ENCODE measurements around the gene HIBADH.

The HIBADH gene

GRCh38 chr7:27704422-27705199 is 41.9 kb upstream of the HIBADH start:
- TF ChIP-seq CTCF (IDR thresholded peaks at IDR 0.05; ENCODE audit: unreplicated experiment in 3 of 3), result no peak
- peaks cover 3% of the 10 kb centered on the region for H3K27me3 Mint-ChIP-seq (ENCODE audit: low read depth)
- H3K4me3 Mint-ChIP-seq, result no peak overlapping the region
- H3K36me3 Mint-ChIP-seq (ENCODE audit: low read depth), result no peaks in the 10 kb centered on the region
- peak overlapping the region; percentile 59 to 70 (median 63) for H3K27ac Mint-ChIP-seq
- no peaks in the 10 kb centered on the region for H3K9me3 Mint-ChIP-seq
- H3K4me1 Mint-ChIP-seq, result peaks cover 8% of the 10 kb centered on the region

- TF ChIP-seq CTCF (IDR thresholded peaks at IDR 0.05; ENCODE audit: unreplicated experiment in 3 of 3), result no peak
- Mint-ChIP-seq H3K9me3 (no peaks in the 10 kb centered on the region), H3K4me1 (peaks cover 3% of the 10 kb centered on the region), H3K27me3 (ENCODE audit: low read depth) (peaks cover 3% of the 10 kb centered on the region), H3K27ac (no peak overlapping the region), H3K36me3 (ENCODE audit: low read depth) (no peaks in the 10 kb centered on the region), H3K4me3 (no peak overlapping the region)
Measured at GRCh38 chr7:27703181-27703580, 40.5 kb upstream of the HIBADH start.

- Mint-ChIP-seq H3K27me3 (ENCODE audit: low read depth) (peaks cover 3% of the 10 kb centered on the region), H3K27ac (no peak overlapping the region), H3K4me1 (peaks cover 3% of the 10 kb centered on the region), H3K4me3 (no peak overlapping the region), H3K36me3 (ENCODE audit: low read depth) (no peaks in the 10 kb centered on the region), H3K9me3 (no peaks in the 10 kb centered on the region)
- TF ChIP-seq CTCF (IDR thresholded peaks at IDR 0.05; ENCODE audit: unreplicated experiment in 3 of 3), result no peak
Measured at GRCh38 chr7:27700501-27700900, 37.8 kb upstream of the HIBADH start.

- Mint-ChIP-seq H3K36me3 (ENCODE audit: low read depth) (no peaks in the 10 kb centered on the region), H3K27ac (no peak overlapping the region), H3K4me3 (no peak overlapping the region), H3K4me1 (peaks cover under 1% of the 10 kb centered on the region), H3K9me3 (no peaks in the 10 kb centered on the region), H3K27me3 (ENCODE audit: low read depth) (peaks cover 3% of the 10 kb centered on the region)
- TF ChIP-seq CTCF (IDR thresholded peaks at IDR 0.05; ENCODE audit: unreplicated experiment in 3 of 3), result no peak
Measured at GRCh38 chr7:27699751-27700150, 37.1 kb upstream of the HIBADH start.

GRCh38 chr7:27697861-27698430 is 35.3 kb upstream of the HIBADH start:
- no peak for TF ChIP-seq CTCF (IDR thresholded peaks at IDR 0.05; ENCODE audit: unreplicated experiment in 3 of 3)
- H3K4me1 Mint-ChIP-seq, result no peaks in the 10 kb centered on the region
- H3K27ac Mint-ChIP-seq, result no peak overlapping the region
- H3K9me3 Mint-ChIP-seq, result no peaks in the 10 kb centered on the region
- H3K4me3 Mint-ChIP-seq, result no peak overlapping the region
- H3K36me3 Mint-ChIP-seq (ENCODE audit: low read depth), result no peaks in the 10 kb centered on the region
- H3K27me3 Mint-ChIP-seq (ENCODE audit: low read depth), result no peaks in the 10 kb centered on the region

- Mint-ChIP-seq H3K36me3 (ENCODE audit: low read depth) (no peaks in the 10 kb centered on the region), H3K4me3 (no peak overlapping the region), H3K9me3 (no peaks in the 10 kb centered on the region), H3K27me3 (ENCODE audit: low read depth) (no peaks in the 10 kb centered on the region), H3K4me1 (no peaks in the 10 kb centered on the region), H3K27ac (no peak overlapping the region)
- TF ChIP-seq CTCF (IDR thresholded peaks at IDR 0.05; ENCODE audit: unreplicated experiment in 3 of 3), result no peak
Measured at GRCh38 chr7:27695096-27695495, 32.4 kb upstream of the HIBADH start.
